Daoy (cell line): Measurements from ENCODE around the gene HAAO. TPM values are rescaled to one million over a fixed set of nuclear protein-coding genes. Genes with fewer than 3 reads are reported as not detected.
A peak's percentile ranks its signal among the peaks of the same experiment; 100 is the strongest.
"Not testable (repeated sequence)": the region's sequence is repeated elsewhere in the genome, so short reads cannot be mapped to it uniquely, and the experiment has no call there.

Source experiments
- DNase-seq: peaks from one replicate; pipeline ENCODE4 v3.0.0-alpha.2; 2015; ENCODE audit warnings: low read depth
- total RNA-seq: library from RNA; depleted of rRNA; stranded (reverse); fragments of >200 nt; shearing (Covaris generic); gene quantifications from 2 replicates; pipeline ENCODE4 v1.2.3, GENCODE V29; 2014; rRNA removed

HAAO gene
- total RNA-seq = not detected in 2 replicates

DNA sequence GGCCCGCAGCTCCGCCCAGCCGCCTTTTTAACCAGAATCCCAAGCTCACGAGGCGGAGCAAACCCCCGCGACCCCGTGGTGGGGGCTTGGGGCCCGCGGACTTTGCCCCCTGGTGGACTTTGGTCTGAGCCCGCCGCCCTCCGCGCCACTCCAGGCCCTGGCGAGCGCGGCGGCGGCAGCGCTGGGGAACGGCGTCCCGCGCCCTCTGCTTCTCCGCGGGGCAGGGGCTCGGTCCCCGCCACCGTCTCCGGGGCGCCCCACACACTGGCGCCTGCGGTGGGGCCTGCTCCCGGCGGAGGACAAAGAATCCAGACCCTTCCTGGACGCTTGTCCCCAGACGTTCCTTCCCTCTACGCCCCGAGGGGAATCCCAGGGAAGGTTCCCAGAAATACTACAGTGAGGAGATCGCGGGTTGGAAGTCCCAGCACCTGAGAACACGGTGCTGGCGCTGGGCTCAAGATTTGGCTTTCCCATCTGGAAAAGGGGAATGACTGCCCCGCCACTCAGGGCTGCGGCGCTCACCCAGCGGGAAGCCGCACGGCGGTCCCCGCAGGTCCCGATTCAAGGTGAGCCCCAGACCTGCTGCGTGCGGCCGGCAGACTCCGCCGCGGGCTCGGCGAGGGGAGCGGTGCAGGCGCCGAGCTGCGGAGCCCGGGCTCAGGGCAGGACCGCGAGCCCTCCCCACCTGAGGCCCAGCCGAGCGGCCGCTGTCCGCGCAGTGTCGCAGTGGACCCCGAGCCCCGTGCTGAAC lies at the start of gene HAAO:
HAAO (minus strand) TSS at position 1 of the 751 bp plus-strand sequence. CDS start 47 bp downstream, outside the sequence.
- DNase-seq = no peak

GRCh38 chr2:42841344-42841743 lies 49.0 kb upstream of the HAAO start:
- DNase-seq = no peak

DNA sequence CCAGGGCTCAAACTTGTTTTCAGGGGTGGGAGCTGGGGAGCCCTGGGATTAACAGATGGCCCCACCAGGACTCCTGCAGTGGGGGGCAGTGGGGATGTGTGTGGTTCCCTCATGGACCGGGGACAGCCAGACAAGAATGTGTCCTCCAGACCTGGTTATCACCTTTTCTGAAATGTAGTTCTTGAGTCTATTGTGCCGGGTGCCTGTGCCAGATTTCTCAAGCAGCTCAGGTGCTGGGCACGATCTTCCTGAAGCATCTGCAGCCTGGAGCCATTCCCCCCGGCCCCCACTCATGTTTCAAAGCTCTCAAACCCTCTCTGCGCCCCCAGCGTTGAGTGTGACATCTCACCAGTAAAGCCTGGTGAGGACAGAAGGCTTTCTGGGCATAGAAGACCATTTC lies 48.4 kb upstream of the HAAO start:
- DNase-seq = no peak

DNA sequence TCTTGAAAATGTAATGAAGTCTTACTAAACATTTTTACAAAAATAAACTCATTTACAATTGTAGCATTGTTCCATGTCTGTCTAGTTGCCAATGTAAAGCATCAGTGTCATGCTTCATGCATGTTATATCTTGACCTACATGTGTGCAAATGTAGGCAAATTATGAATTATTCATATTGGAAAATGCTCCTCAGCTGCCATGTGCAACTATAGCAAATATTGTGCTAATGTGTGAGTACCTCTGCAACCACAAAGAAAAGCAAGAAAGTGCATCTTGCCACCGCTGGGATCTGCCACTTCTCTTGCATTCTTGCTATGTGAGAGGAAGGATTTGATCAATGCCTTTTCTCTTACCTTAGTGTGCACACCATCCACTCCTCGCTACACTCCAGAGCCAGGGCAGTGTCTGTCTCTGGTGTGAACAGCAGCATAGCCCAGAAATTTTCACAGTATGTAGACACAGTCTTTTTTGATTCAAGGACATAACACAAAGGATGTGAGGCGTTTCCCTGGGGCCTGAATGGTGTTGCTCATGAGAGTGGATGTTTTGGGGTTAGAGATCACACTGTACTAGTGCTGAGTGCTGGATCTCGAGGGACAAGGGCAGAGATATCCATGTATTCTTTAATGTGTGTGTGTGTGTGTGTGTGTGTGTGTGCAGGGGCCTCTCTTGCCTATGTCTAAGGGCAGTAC lies 47.6 kb upstream of the HAAO start:
- DNase-seq = no peak

GRCh38 chr2:42838133-42838532 lies 45.8 kb upstream of the HAAO start:
- no peak for DNase-seq

- peak; percentile 89 for DNase-seq
Observed at GRCh38 chr2:42835577-42836371, 43.4 kb upstream of the HAAO start.

DNA sequence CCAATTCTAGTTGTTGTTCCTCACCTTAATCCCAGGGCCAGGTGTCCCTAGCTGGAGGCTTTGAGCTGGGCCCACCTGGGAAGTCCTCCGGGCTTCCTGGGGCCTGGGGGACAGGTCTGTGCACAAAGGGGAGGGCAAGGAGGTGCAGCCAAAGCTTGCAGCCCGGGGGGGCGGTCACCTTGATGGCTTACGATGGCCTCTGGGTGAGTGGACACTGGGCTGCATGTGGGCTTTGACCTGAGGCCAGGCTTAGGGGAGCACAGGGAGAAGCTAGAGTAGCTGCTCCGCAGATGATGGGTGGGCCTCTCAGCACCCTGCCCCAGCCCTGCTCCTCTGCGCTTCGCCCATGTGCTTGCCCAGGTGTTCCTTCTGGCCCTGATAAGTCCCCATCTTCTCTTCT lies 41.8 kb upstream of the HAAO start:
- no peak for DNase-seq

DNA sequence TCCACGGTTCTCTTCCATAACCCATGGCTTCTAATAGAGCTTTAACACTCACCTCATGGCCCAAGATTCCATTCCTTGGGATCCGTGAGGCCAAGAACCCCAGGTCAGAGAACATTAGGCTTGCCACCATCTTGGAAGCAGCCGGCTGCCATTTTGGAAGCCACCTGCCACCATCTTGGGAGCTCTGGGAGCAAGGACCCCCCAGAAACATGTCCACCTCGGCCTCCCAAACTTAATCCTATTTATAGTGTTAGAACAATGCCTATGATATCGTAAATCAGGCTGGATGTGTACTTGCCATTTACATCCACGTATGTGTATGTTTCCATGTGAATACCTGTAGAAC lies 39.9 kb upstream of the HAAO start:
- no peak for DNase-seq

GRCh38 chr2:42831575-42832288 lies 39.3 kb upstream of the HAAO start:
- not testable (repeated sequence) for DNase-seq

- DNase-seq = peak; percentile 45
Observed at GRCh38 chr2:42830922-42831574, 38.7 kb upstream of the HAAO start.

- DNase-seq = no peak
Observed at GRCh38 chr2:42829671-42830440, 37.5 kb upstream of the HAAO start.

DNA sequence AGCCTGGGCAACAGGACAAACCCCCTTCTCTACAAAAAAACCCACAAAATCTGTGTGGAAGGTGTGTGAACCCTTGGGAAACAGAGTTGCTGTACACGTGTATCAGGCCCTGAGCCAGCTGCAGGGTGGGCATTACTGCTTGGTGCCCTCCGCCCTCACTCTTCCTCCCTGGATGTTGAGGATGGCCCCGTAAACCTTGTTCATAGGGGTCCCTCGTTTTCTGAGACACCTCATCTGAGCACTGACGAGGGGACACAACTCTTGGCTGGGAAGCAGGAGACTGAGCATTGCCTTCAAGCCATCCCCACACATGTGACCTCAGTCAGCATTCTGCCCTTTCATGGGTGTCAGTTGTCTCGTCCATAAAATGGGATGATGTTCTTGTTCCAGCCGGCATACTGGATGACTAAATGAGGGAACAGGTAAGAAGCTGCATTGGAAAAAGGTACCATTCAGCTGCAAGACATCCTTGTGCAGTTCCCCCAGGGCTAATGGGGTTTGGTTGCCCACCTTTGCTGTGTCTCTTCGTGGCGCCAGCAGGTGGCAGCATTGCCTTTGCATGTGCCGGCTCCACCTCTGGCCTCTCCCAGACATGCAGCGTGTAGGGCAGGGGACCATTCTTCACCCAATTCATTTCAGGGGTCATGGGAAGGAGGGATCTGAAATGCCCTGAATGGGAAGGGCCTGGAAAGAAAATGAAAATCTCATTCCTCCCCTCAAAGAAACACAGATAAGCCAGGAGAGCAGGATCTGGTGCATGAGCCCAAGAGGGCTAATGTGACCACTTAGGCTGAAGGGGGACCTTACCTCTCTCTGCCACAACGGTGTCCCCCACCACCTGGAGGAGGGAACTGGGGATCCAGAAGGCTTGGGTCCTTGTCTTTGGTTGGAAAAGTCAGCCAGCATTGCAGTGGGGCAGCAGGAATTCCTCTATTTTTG lies 36.4 kb upstream of the HAAO start:
- peak; percentile 83 for DNase-seq

DNA sequence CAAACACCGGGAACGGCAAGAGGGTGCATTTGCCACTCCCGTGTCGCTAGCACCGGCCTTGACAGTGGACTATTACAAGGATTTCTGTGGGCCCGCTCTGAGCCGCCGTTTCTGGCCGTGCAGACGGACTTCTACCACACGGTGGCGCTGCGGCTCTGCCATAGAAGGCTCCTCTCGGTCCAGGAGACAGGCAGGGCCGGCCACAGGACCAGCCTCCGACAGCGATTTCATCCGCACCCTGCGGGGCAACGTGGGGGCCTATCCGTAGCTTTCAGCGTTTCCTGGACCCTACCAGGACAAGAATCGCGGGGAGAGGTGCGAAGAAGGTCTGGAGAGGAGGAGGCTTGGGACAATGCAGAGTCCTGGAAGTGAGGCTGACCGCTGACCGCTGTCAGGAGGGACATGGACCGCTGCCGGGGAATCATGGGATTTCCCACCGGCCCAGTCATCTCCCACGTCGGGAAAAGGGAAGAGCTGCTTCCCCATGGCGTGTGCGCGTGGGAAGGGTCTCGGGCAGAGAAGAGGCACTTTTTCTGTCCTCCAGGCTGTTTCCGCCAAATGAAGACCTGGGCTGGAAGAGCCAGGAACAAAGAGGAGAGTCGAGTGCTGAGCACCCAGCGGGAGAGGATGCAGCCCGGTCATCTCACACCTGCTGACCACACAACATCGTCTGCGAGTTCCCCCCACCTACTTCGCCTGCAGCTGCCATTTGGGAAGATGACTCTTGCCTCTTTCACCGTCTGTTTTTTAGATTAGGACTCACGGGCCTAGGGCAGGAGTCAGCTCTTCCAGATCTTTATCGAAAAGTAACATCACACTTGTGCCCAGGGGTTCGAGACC lies 35.5 kb upstream of the HAAO start:
- DNase-seq = peak; percentile 87

DNA sequence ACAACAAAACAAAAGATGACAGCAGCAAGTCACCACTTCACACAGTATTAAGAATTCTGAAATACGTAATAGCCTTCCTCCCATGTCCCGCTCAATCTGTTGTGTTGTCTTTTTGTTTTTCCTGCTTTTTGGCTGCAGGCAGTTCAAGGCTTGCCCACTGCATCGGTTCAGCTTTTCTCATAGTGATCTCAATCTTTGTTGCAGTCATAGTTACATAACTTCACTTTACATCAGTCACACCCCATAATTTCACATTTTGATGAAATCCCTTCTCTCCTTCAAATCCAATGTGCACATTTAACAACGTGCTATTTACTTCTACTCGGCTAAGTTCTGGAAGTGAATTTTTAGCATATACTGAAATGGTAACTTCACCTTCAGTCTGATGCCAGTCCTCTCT lies 33.8 kb upstream of the HAAO start:
- no peak for DNase-seq

DNA sequence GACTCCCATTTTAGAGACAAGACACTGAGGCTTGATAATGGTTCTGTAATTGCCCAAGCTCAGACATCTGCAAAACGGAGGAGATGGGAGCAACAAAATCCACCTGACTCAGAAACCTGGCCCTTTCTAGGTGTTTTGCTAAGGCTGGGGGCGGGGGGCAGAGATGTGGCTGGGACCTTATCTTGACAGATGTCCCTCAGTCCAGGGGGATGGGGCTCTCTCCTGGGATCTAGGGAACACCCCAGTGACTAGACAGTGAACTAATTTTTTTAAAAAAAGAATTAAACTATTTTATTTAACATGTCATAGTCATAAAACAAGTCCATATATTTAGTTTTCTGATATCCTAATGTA lies 32.0 kb upstream of the HAAO start:
- DNase-seq = no peak

DNA sequence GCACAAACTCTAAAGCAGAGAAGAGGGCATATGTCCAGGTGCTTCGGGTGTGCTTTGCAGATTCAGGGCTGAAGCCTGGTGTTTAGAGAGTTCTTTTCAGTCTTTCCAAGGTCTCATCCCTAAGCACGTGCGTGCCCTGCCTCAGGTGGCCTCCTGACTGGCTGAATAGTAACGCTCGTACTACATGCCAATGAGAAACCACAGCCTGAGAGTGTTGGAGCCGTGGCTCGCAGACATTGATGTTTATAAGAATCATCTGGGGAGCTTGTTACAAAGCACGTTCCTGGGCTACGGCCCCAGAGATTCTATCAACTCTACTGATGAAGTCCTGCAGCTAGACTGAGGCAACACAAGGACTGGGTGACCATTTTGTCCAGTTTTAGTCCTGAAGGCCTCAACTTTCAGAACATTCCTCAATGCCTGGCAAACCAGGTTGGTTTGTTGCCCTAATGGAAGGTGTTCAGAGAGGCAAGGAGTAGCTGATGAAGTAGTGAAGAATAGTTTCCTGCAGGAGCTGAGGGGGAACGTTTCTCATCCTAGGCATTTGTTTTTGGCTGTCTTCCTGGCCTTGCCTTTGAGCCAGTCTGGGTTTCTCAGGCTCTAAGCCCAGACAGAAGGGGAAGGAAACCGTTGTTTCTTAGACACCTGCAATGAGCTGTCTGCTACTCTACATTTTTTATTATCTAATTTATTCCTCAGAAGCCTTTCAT lies 31.5 kb upstream of the HAAO start:
- DNase-seq = no peak

- no peak for DNase-seq
Observed at GRCh38 chr2:42819160-42819559, 26.8 kb upstream of the HAAO start.

DNA sequence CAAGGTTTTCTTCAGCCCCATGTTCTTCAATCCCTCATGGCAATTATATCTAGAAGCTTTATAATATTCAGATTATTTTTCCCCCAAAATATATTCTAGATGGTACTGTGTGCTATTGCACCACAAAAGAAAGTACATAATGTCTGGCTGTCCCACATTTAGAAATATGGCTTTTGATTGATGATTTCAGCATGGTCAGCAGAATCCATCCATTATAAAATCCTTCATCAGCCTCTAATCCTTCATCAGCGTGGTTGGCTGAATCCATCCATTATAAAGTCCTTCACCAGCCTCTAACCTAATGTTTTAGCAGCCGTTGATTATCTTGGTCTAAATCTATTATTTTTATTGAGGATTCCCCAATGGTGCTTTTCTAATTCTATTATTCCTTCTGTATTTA lies 23.3 kb upstream of the HAAO start:
- DNase-seq = no peak
